Activated naive CD8-positive, alpha-beta T cell treated with anti-CD3 and anti-CD28 coated beads, Interleukin-2, amount 50 U/mL, for 24 hours (primary cell): ENCODE measurements around the gene TBCB.
"Not testable (repeated sequence)": the region's sequence is repeated elsewhere in the genome, so short reads cannot be mapped to it uniquely, and the experiment has no call there.

Experiments used
- ATAC-seq: fragments of 150-1000 bp; cut with Tn5 transposase; one replicate; pipeline ENCODE4 v1.10.0; 2021
- DNase-seq: peaks from one replicate; pipeline ENCODE4 v3.0.0; 2021
- H3K27ac Mint-ChIP-seq: one replicate; pipeline ENCODE4 v1.8.0; 2021; ENCODE audit warnings: mild to moderate bottlenecking, mixed read lengths
- H3K27me3 Mint-ChIP-seq: one replicate; pipeline ENCODE4 v1.8.0; 2021; ENCODE audit warnings: mixed read lengths
- H3K36me3 Mint-ChIP-seq: one replicate; pipeline ENCODE4 v1.8.0; 2021; ENCODE audit warnings: low read depth, mixed read lengths
- H3K4me1 Mint-ChIP-seq: one replicate; pipeline ENCODE4 v1.8.0; 2021; ENCODE audit warnings: mixed read lengths
- H3K4me3 Mint-ChIP-seq: one replicate; pipeline ENCODE4 v1.8.0; 2021; ENCODE audit warnings: mild to moderate bottlenecking, moderate library complexity, mixed read lengths
- H3K9me3 Mint-ChIP-seq: one replicate; pipeline ENCODE4 v1.8.0; 2021; ENCODE audit warnings: mixed read lengths

The TBCB gene, protein sequence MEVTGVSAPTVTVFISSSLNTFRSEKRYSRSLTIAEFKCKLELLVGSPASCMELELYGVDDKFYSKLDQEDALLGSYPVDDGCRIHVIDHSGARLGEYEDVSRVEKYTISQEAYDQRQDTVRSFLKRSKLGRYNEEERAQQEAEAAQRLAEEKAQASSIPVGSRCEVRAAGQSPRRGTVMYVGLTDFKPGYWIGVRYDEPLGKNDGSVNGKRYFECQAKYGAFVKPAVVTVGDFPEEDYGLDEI

DNA sequence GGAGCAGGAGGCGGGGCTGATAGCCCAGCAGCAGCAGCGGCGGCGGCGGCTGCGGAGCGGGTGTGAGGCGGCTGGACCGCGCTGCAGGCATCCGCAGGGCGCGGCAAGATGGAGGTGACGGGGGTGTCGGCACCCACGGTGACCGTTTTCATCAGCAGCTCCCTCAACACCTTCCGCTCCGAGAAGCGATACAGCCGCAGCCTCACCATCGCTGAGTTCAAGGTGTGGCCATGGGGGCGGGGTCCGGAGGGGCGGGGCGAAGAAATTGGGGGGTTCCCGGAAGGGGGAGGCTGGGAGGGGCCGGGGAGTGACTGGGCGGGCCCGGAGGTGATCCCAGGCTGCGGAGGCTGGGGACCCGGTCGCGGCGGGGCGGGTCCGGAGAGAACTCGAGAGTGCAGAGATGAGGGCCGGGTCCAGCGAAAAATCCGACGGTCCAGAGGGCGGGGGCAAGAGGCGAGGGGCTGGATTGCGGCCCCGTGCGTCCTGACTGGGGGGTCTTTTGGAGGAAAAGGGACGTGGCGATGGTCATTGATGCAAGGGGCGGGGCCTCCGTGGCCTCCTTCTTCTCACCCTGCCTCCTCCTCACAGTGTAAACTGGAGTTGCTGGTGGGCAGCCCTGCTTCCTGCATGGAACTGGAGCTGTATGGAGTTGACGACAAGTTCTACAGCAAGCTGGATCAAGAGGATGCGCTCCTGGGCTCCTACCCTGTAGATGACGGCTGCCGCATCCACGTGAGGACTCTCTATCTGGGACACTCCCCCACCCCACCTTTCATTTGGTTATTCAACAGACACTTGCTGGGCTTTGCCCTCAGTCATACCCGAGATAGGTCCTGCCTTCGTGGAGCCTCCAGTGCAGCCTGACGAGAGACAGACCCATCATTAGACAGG lies at the start of gene TBCB:
Gene TBCB (plus strand): TSS at position 16 of the 891 bp plus-strand sequence. CDS start 93 bp downstream, at position 109.
- Mint-ChIP-seq H3K36me3 (peaks cover 30% of the 10 kb centered on the region), H3K4me3 (peak within 1 kb of the TSS; percentile 95), H3K4me1 (peaks cover 40% of the 10 kb centered on the region), H3K27ac (peak within 1 kb of the TSS; percentile 99), H3K27me3 (peaks cover 5% of the 10 kb centered on the region), H3K9me3 (no peaks in the 10 kb centered on the region)
- DNase-seq (peak; percentile 89), ATAC-seq (peak; percentile 59)

DNA sequence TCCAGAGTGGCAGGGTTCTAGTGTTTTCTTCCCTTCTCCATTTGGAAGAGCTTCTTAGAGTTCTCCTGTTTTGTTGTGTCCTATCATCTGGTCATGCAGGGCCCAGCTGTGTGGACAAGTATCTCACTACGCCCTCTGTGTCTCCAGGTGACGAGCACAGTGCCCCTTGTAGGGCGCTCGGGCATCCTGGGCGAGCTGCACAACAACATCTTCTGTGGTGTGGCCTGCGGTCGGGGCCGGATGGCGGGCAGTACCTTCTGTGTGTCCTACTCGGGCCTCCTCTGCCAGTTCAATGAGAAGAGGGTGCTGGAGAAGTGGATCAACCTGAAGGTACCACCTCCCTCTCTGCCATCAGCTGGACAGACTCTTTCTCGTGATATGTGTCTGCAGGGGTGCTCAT lies 47.6 kb upstream of the TBCB start:
- Mint-ChIP-seq H3K27me3 (no peaks in the 10 kb centered on the region), H3K9me3 (no peaks in the 10 kb centered on the region), H3K4me3 (no peak overlapping the region), H3K27ac (no peak overlapping the region), H3K36me3 (peaks cover 40% of the 10 kb centered on the region), H3K4me1 (peaks cover 2% of the 10 kb centered on the region)
- DNase-seq (no peak), ATAC-seq (no peak)

DNA sequence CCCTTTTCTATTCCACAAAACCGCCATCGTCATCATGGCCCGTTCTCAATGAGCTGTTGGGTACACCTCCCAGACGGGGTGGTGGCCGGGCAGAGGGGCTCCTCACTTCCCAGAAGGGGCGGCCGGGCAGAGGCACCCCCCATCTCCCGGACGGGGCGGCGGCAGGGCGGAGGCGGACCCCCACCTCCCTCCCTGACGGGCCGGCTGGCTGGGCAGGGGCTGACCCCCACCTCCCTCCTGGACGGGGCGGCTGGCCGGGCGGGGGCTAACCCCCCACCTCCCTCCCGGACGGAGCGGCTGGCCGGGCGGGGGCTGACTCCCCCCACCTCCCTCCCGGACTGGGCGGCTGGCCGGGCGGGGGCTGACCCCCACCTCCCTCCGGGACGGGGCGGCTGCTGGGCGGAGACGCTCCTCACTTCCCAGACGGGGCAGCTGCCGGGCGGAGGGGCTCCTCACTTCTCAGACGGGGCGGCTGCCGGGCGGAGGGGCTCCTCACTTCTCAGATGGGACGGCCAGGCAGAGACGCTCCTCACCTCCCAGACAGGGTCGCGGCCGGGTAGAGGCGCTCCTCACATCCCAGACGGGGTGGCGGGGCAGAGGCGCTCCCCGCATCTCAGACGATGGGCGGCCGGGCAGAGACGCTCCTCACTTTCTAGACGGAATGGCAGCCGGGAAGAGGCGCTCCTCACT lies 46.3 kb upstream of the TBCB start:
- DNase-seq, H3K27ac Mint-ChIP-seq, H3K9me3 Mint-ChIP-seq, H3K4me3 Mint-ChIP-seq, ATAC-seq, H3K27me3 Mint-ChIP-seq, H3K4me1 Mint-ChIP-seq: not testable (repeated sequence)
- peaks cover 39% of the 10 kb centered on the region for H3K36me3 Mint-ChIP-seq

DNA sequence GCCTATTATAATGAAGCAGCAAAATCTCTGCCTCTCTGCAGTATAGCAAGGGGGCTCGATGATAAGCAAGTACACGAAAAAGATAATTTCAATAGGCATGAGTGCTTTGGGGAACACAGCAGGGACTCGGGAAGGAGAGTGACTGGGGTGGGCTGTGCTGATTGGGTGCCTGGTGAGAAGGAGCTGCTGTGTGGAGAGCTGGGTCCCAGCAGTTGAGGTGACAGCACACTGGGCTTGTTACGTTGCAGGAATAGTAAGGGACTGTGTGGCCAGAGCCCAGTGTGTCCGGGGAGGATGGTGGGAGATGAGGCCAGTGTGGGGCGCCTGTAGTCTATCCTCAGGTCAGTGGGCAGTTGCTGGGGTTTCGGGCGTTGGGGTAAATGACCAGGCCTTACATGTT lies 43.2 kb upstream of the TBCB start:
- peaks cover 2% of the 10 kb centered on the region for H3K4me1 Mint-ChIP-seq
- H3K4me3 Mint-ChIP-seq = no peak overlapping the region
- H3K9me3 Mint-ChIP-seq = no peaks in the 10 kb centered on the region
- H3K27me3 Mint-ChIP-seq = no peaks in the 10 kb centered on the region
- peaks cover 38% of the 10 kb centered on the region for H3K36me3 Mint-ChIP-seq
- ATAC-seq (no peak), DNase-seq (no peak)
- no peak overlapping the region for H3K27ac Mint-ChIP-seq

DNA sequence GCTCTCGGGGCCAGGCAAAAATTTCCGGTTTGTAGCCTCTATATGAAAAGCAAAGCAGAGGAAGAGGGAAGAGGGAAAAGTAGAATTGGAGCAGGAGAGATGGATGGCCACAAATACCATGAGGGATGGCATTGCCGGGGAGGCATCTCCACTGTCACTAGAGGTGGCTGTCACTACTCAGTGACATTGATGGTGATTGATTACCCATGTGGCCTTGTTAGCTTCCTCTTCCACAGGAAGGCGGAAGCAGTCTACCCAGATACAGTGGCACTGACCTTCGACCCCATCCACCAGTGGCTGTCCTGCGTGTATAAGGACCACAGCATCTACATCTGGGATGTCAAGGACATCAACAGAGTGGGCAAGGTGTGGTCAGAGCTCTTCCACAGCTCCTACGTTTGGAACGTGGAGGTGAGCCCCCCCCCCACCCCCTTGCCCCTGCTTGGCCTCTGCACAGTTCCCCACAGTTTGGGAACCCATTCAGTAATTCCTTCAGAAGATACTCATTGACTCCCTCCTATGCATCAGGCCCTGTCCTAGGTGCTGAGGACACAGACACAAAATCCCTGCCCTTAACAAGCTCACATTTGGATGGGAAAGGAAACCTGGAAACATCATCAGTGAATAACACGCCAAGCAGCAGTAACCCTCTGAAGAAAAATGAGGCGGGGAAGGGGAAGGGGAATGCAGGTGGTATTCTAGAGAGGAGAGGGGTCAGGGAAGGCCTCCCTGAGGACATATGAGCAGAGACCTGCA lies 42.0 kb upstream of the TBCB start:
- H3K27ac Mint-ChIP-seq = no peak overlapping the region
- H3K9me3 Mint-ChIP-seq = no peaks in the 10 kb centered on the region
- ATAC-seq (no peak), DNase-seq (no peak)
- peaks cover 29% of the 10 kb centered on the region for H3K36me3 Mint-ChIP-seq
- H3K27me3 Mint-ChIP-seq = no peaks in the 10 kb centered on the region
- H3K4me3 Mint-ChIP-seq = no peak overlapping the region
- H3K4me1 Mint-ChIP-seq = peaks cover 2% of the 10 kb centered on the region

DNA sequence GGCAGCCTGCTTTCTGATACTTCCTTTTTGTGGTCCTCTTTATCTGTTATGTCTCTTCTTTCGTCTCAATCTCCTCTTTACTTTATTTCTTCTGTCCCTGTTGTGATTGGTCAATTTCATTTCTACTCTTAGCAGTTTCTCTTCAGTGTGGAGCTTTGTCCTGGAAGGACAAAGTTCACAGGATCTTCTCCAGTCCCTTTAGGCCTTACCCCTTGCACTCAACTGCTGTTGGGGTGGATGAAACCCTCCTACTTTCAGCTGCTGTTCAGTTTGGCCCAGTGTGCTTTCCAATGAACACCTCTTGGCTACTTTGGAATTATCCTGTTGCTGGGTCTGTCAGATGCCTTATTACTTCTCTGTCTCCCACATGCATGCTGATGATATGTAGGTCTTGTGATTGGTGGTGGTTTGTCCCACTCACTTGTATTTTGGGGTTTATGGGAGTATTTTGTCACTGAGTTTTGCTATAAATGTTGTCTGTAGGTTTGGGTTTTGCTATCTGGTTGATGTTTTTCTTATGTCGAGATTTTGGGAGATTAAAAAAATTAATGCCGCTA lies 35.8 kb upstream of the TBCB start:
- Mint-ChIP-seq H3K36me3 (peaks cover 36% of the 10 kb centered on the region), H3K27ac (no peak overlapping the region), H3K4me1 (no peaks in the 10 kb centered on the region), H3K4me3 (no peak overlapping the region), H3K9me3 (no peaks in the 10 kb centered on the region), H3K27me3 (no peaks in the 10 kb centered on the region)
- ATAC-seq (no peak), DNase-seq (no peak)

DNA sequence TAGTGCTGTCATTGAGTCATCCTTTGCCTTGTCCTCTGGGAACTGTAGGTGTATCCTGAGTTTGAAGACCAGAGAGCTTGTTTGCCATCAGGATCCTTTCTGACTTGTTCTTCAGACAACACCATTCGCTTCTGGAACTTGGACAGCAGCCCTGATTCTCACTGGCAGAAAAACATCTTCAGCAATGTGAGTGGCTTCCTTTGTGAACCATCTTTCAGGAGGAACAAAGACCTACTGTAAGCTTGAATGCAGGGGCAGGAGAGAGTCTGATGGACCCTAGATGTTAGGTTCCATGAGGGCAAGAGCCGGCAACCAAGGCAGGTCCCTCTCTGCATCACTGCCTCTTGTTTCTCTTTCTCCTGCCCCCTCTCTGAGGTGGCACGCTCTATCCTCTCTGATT lies 33.9 kb upstream of the TBCB start:
- no peak overlapping the region for H3K4me3 Mint-ChIP-seq
- no peaks in the 10 kb centered on the region for H3K9me3 Mint-ChIP-seq
- ATAC-seq = no peak
- H3K4me1 Mint-ChIP-seq = no peaks in the 10 kb centered on the region
- peaks cover 45% of the 10 kb centered on the region for H3K36me3 Mint-ChIP-seq
- no peak for DNase-seq
- H3K27ac Mint-ChIP-seq = no peak overlapping the region
- no peaks in the 10 kb centered on the region for H3K27me3 Mint-ChIP-seq

DNA sequence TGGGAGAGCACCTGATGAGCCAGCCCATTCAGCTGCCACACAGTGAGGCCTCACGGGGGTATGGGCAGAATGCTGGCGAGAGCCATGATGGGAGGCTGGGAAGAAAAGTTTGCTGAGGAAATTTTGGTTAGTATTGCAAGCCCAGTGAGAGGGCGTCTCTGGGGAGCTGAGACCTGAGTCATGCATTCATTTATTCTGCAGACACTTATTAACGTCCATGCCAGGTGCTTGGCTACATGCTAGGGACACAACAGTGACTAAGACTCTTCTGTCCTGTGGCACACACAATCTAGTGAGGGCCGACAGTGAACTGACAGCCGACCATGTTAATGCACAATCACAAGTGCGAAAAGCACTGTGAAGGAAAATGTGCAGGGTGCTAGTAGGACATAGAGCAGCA lies 33.4 kb upstream of the TBCB start:
- Mint-ChIP-seq H3K9me3 (no peaks in the 10 kb centered on the region), H3K4me1 (no peaks in the 10 kb centered on the region), H3K4me3 (no peak overlapping the region), H3K27me3 (no peaks in the 10 kb centered on the region), H3K27ac (no peak overlapping the region), H3K36me3 (peaks cover 43% of the 10 kb centered on the region)
- DNase-seq (no peak), ATAC-seq (no peak)

DNA sequence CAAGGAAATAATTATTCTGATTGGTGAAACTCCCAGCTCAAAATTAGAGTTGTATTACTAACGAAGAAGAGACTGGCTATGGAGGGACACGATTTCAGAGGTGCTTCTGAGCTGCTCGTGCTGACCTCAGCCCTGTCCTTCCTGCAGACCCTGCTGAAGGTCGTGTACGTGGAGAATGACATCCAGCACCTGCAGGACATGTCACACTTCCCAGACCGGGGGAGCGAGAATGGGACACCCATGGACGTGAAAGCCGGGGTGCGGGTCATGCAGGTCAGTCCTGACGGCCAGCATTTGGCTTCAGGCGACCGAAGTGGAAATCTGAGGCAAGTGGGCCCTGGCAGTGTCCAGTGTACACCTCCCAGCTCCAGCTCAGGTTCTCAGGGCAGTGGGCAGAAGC lies 32.4 kb upstream of the TBCB start:
- Mint-ChIP-seq H3K4me1 (no peaks in the 10 kb centered on the region), H3K27ac (no peak overlapping the region), H3K4me3 (no peak overlapping the region), H3K9me3 (no peaks in the 10 kb centered on the region), H3K27me3 (no peaks in the 10 kb centered on the region), H3K36me3 (peaks cover 44% of the 10 kb centered on the region)
- DNase-seq (no peak), ATAC-seq (no peak)

DNA sequence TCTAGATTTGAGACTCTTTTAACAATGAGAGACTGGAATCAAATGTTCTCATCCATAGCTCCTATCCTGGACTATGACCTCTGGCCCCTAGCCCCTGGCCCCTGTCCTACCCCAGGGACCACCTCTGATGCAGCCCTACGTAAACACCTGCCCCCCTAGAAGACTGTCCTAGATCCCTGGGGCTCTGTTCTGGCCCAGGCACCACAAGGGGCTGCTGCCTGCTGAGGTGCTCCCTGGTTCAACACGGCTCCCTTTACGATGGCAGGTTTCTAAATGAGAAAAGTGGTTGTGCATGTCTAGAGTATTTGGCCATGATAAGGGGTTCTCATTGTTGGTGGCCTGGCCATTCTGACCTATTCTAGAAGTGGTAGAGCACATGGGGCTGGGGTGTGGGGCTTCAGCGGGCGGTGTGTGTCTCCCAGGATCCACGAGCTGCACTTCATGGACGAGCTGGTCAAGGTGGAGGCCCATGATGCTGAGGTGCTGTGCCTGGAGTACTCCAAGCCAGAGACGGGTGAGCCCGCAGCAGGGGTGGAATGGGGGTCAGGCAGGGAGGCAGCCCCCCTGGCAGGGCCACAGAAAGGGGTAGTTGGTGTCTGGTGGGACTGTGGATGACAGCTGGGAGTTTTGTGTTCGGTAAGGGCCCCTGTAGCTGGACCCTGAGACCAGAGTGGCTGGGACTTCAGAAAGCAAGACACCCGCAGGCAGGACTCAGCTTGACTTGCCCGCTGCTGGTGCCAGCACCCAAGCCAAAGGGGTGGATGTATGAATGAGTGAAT lies 30.8 kb upstream of the TBCB start:
- Mint-ChIP-seq H3K9me3 (no peaks in the 10 kb centered on the region), H3K27me3 (no peaks in the 10 kb centered on the region), H3K4me3 (no peak overlapping the region), H3K4me1 (no peaks in the 10 kb centered on the region), H3K36me3 (peaks cover 51% of the 10 kb centered on the region), H3K27ac (no peak overlapping the region)
- ATAC-seq (no peak), DNase-seq (no peak)

DNA sequence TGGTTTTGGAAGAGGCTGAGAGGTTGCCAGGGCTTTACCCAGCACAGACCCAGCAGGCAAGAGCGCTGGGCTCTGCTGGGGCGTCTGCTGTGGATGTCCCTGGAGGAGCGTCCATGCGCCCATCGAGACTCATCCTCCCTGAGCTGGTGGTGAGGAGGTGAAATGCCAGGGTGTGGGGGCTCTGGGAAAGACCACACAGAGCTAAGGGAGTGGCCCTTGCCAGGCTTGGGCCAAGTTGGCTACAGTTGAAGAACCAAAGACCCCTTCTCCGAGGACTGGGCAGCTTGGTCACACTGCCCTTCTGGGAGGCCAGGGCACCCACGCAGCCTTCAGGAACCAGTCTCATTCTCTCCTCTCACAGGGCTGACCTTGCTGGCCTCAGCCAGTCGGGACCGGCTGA lies 28.9 kb upstream of the TBCB start:
- Mint-ChIP-seq H3K27me3 (no peaks in the 10 kb centered on the region), H3K36me3 (peaks cover 45% of the 10 kb centered on the region)

DNA sequence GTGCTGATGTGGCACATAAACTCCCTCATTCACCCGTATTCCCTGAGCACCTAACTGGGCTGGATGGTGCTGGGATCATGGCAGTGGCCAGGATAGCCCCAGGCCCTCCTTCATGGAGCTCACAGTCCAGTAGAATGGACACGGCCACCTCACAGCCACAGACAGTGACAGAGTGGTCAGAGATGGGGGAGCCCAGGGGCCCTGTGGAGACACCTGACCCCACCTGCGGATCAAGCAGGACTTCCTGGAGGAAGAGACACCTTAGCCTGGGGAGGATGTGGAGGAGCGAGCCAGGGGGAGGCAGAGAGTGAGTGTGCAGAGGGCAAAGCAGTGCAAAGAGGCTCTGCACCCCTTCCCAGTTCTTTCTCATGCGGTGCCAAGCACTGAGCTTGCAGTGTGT lies 25.4 kb upstream of the TBCB start:
- Mint-ChIP-seq H3K27ac (no peak overlapping the region), H3K9me3 (no peaks in the 10 kb centered on the region), H3K27me3 (no peaks in the 10 kb centered on the region), H3K36me3 (peaks cover 36% of the 10 kb centered on the region), H3K4me1 (peaks cover 23% of the 10 kb centered on the region), H3K4me3 (no peak overlapping the region)
- DNase-seq (no peak), ATAC-seq (no peak)

More for the DNA sequence above, 28.9 kb upstream of the TBCB start:
- Mint-ChIP-seq H3K4me3 (no peak overlapping the region), H3K4me1 (no peaks in the 10 kb centered on the region), H3K27ac (no peak overlapping the region), H3K9me3 (no peaks in the 10 kb centered on the region)
- ATAC-seq (no peak), DNase-seq (no peak)

DNA sequence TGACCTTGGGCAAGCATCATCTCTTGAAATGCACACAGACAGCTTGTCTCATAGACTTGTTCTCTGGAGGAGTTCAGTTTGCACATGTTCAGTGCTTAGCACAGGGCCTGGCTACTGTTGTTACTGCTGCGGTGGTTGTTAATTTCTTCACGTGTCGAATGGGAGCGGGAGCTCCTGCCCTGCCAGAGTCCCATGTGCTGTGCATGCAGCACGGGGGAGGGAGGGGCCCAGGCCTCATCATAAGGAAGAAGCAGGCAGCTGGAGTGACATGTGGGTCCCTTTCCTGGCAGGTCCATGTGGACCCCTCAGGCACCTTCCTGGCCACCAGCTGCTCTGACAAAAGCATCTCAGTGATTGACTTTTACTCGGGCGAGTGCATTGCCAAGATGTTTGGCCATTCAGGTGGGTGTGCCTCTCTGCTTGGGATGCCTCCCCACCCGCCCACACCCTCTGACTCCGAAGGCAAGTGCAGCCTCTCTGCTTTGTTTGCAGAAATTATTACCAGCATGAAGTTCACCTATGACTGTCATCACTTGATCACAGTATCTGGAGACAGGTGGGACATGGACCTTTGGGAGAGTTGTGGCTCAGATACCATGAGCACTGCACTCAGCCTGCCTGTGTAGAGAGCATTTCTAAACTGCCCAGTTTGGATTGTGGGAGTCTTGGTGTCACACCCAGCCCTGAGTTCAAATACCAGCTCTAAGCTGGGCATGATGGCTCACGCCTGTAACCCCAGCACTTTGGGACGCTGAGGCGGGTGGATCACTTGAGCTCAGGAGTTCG lies 24.2 kb upstream of the TBCB start:
- H3K4me1 Mint-ChIP-seq = peaks cover 23% of the 10 kb centered on the region
- no peak overlapping the region for H3K4me3 Mint-ChIP-seq
- H3K36me3 Mint-ChIP-seq = peaks cover 33% of the 10 kb centered on the region
- ATAC-seq = no peak
- H3K9me3 Mint-ChIP-seq = no peaks in the 10 kb centered on the region
- H3K27me3 Mint-ChIP-seq = no peaks in the 10 kb centered on the region
- H3K27ac Mint-ChIP-seq = no peak overlapping the region
- DNase-seq = no peak
